Keratinocyte (primary cell): ENCODE results near the gene LEP. TPM values are rescaled to one million over a fixed set of nuclear protein-coding genes. Genes with fewer than 3 reads are reported as not detected.

Experiments used
- DNase-seq: peaks from one replicate; pipeline ENCODE4 v3.0.0-alpha.2; 2011; ENCODE audit warnings: low read depth, missing footprints, low spot score
- FAIRE-seq: peaks from 2 replicates; lab custom pipeline; 2011; peaks lifted over from hg19 to GRCh38; lab: Jason Lieb, UNC
- H2AFZ ChIP-seq: 2 replicates; pipeline ENCODE4 v1.6.0; 2012; ENCODE audit warnings: low read length, control low read depth, inconsistent platforms; ENCODE audit not compliant: control insufficient read depth
- H3K27ac ChIP-seq: 2 replicates; pipeline ENCODE4 v1.5.1; 2011; ENCODE audit warnings: low read length; ENCODE audit not compliant: control insufficient read depth, insufficient read depth
- H3K27me3 ChIP-seq: 3 replicates; pipeline ENCODE4 v1.6.0; 2011; ENCODE audit warnings: low read length; ENCODE audit not compliant: control insufficient read depth, insufficient read depth; ENCODE audit errors: extremely low read depth
- H3K36me3 ChIP-seq, 2 experiments: 2 replicates in 1 of 2; 3 replicates in 1 of 2; pipeline ENCODE4 v1.5.1; 2011; ENCODE audit warnings: low read length in 2 of 2, mild to moderate bottlenecking in 1 of 2; ENCODE audit not compliant: control insufficient read depth in 2 of 2, insufficient read depth in 2 of 2; ENCODE audit errors: extremely low read depth in 1 of 2
- H3K4me1 ChIP-seq: 3 replicates; pipeline ENCODE4 v1.5.1; 2011; ENCODE audit warnings: low read length; ENCODE audit not compliant: control insufficient read depth, insufficient read depth; ENCODE audit errors: extremely low read depth
- H3K4me2 ChIP-seq: 3 replicates; pipeline ENCODE4 v1.6.0; 2011; ENCODE audit warnings: low read depth, low read length; ENCODE audit not compliant: control insufficient read depth, insufficient read depth; ENCODE audit errors: extremely low read depth
- H3K4me3 ChIP-seq, 3 experiments: fragments of 200-600 bp in 1 of 3; sonication (generic) in 1 of 3; 2 replicates in 2 of 3; 3 replicates in 1 of 3; pipeline ENCODE4 v1.5.1; 2011 to 2016; ENCODE audit warnings: low read length in 3 of 3, mild to moderate bottlenecking in 3 of 3, control low read depth in 2 of 3, inconsistent platforms in 1 of 3, low read depth in 1 of 3, mixed read lengths in 1 of 3, mixed run types in 1 of 3, moderate library complexity in 1 of 3; ENCODE audit not compliant: control insufficient read depth in 2 of 3, insufficient read depth in 2 of 3; ENCODE audit errors: extremely low read depth in 1 of 3
- H3K79me2 ChIP-seq: 2 replicates; pipeline ENCODE4 v1.6.0; 2012; ENCODE audit warnings: low read length; ENCODE audit not compliant: control insufficient read depth, insufficient read depth
- H3K9ac ChIP-seq: 3 replicates; pipeline ENCODE4 v1.6.0; 2011; ENCODE audit warnings: low read length; ENCODE audit not compliant: control insufficient read depth, insufficient read depth; ENCODE audit errors: extremely low read depth
- H3K9me1 ChIP-seq: 3 replicates; pipeline ENCODE4 v1.6.0; 2011; ENCODE audit warnings: low read length; ENCODE audit not compliant: control insufficient read depth, insufficient read depth; ENCODE audit errors: extremely low read depth
- H3K9me3 ChIP-seq: 2 replicates; pipeline ENCODE4 v1.5.1; 2012; ENCODE audit warnings: low read depth, low read length; ENCODE audit not compliant: control insufficient read depth
- H4K20me1 ChIP-seq: 3 replicates; pipeline ENCODE4 v1.6.0; 2011; ENCODE audit warnings: low read length; ENCODE audit not compliant: control insufficient read depth, insufficient read depth; ENCODE audit errors: extremely low read depth
- EZH2 ChIP-seq: IDR thresholded peaks from one replicate; pipeline ENCODE4 v1.6.1; 2012; ENCODE audit warnings: inconsistent platforms, mild to moderate bottlenecking, low read length, moderate library complexity
- dilution Hi-C: fragments of 300-500 bp; cut with MboI; formaldehyde crosslinking; loops from one replicate; pipeline ENCODE4 v1.7.0; 2020; ENCODE audit warnings: low sequenced_read_pairs; ENCODE audit not compliant: extremely low pct_ligation_motif_present
- polyA plus RNA-seq, 5 experiments: library from polyadenylated mRNA; depleted of rRNA in 3 of 5; stranded (reverse) in 3 of 5; stranded (forward) in 1 of 5; unstranded in 1 of 5; fragments of >200 nt; gene quantifications; 1 replicate in 1 of 5; 2 replicates in 3 of 5; 3 replicates in 1 of 5; pipeline versions ENCODE4 v1.2.1 to v1.2.3, GENCODE V29; 2011 to 2012; ENCODE audit warnings: missing spikeins in 2 of 5, low read depth in 1 of 5, low replicate concordance in 1 of 5
- TF ChIP-seq, protein P1 (sequence below), 3 experiments: IDR thresholded peaks in 1 of 3; conservative IDR thresholded peaks in 1 of 3; optimal IDR thresholded peaks in 1 of 3; 2 replicates in 2 of 3; 3 replicates in 1 of 3; pipeline versions ENCODE3 to v1.5.1; 2011; ENCODE audit warnings: low read length in 3 of 3, mild to moderate bottlenecking in 3 of 3, moderate library complexity in 2 of 3, control low read depth in 1 of 3, inconsistent platforms in 1 of 3; ENCODE audit not compliant: insufficient read depth in 2 of 3; ENCODE audit errors: extremely low read depth in 1 of 3

Gene LEP
- polyA plus RNA-seq, 1 donor (not counting 4 experiments of a cell fraction or from before 2014, with no cell fraction given): 0.10 TPM

DNA sequence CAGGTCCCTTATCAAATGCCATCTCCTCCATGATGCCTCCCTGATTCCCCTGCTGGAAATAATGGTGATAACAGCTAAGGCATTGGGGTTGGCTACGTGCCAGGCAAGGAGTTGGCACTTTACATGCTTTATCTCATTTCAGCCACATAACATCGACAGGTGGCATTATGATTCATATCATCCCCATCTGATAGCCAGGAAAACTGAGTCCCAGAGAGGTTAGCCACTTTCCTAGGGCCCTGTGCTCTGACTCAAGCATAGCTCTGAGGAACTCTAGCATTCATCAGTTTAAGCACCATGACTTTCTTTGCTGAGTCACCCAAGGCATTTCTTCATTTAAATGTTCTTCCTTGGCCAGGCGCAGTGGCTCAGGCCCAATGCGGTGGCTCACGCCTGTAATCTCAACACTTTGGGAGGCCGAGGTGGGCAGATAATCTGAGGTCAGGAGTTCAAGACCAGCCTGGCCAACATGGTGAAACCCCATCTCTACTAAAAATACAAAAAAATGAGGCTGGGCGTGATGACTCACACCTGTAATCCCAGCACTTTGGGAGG, 6.6 kb downstream of the LEP start:
- no peak for FAIRE-seq

DNA sequence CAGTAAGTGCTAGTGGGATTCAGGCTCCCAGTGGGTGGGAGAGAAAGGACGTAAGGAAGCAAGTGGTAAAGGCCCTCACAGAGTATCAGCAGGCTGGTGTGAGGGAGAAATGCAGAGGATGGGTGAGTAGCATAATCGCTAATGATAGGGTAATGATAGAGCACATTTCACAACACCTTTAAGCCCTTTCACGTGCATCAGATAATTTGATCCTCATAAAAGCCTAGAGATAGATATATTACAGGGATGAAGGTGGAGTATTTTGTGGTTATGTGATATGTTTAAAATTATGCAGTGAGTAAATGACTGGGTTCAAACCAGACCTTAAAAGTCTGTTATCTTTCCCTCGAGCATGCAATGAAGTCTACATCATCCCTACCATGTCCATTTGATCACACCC, 10.3 kb downstream of the LEP start:
- dilution Hi-C loops: no loop called here
- H4K20me1 ChIP-seq: no peaks in the 10 kb centered on the region
- no peak overlapping the region for H2AFZ ChIP-seq
- H3K9ac ChIP-seq: no peak overlapping the region
- H3K27me3 ChIP-seq: no peaks in the 10 kb centered on the region
- H3K9me3 ChIP-seq: no peaks in the 10 kb centered on the region
- DNase-seq: no peak
- no peaks in the 10 kb centered on the region for H3K9me1 ChIP-seq
- no peaks in the 10 kb centered on the region for H3K36me3 ChIP-seq
- no peaks in the 10 kb centered on the region for H3K4me1 ChIP-seq
- no peak overlapping the region for H3K4me2 ChIP-seq
- no peak overlapping the region for H3K27ac ChIP-seq
- H3K79me2 ChIP-seq: no peaks in the 10 kb centered on the region
- H3K4me3 ChIP-seq: no peak overlapping the region
- TF ChIP-seq, protein P1, sequence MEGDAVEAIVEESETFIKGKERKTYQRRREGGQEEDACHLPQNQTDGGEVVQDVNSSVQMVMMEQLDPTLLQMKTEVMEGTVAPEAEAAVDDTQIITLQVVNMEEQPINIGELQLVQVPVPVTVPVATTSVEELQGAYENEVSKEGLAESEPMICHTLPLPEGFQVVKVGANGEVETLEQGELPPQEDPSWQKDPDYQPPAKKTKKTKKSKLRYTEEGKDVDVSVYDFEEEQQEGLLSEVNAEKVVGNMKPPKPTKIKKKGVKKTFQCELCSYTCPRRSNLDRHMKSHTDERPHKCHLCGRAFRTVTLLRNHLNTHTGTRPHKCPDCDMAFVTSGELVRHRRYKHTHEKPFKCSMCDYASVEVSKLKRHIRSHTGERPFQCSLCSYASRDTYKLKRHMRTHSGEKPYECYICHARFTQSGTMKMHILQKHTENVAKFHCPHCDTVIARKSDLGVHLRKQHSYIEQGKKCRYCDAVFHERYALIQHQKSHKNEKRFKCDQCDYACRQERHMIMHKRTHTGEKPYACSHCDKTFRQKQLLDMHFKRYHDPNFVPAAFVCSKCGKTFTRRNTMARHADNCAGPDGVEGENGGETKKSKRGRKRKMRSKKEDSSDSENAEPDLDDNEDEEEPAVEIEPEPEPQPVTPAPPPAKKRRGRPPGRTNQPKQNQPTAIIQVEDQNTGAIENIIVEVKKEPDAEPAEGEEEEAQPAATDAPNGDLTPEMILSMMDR (optimal IDR thresholded peaks at IDR 0.05 in 1 of 3, IDR thresholded peaks at IDR 0.05 in 1 of 3, conservative IDR thresholded peaks at IDR 0.05 in 1 of 3; ENCODE audit: extremely low read depth in 1 of 3, insufficient read depth in 2 of 3, low read length in 3 of 3): no peak
- no peak for TF ChIP-seq EZH2
- no peak for FAIRE-seq

More for the DNA sequence above, 6.6 kb downstream of the LEP start:
- Histone ChIP-seq H3K9me3 (no peaks in the 10 kb centered on the region), H3K79me2 (no peaks in the 10 kb centered on the region), H3K36me3 (no peaks in the 10 kb centered on the region), H2AFZ (no peak overlapping the region), H3K9me1 (no peaks in the 10 kb centered on the region), H3K4me1 (no peaks in the 10 kb centered on the region), H3K4me2 (no peak overlapping the region), H3K9ac (no peak overlapping the region), H3K4me3 (no peak overlapping the region), H3K27ac (no peak overlapping the region), H3K27me3 (no peaks in the 10 kb centered on the region), H4K20me1 (no peaks in the 10 kb centered on the region)
- peak; percentile 30 for DNase-seq
- dilution Hi-C loops: no loop called here
- TF ChIP-seq, protein P1 (optimal IDR thresholded peaks at IDR 0.05 in 1 of 3, IDR thresholded peaks at IDR 0.05 in 1 of 3, conservative IDR thresholded peaks at IDR 0.05 in 1 of 3; ENCODE audit: extremely low read depth in 1 of 3, insufficient read depth in 2 of 3, low read length in 3 of 3): peak in 1 of 3 experiments; percentile 5
- no peak for TF ChIP-seq EZH2
